ENCODE results near the gene RGPD6.
"Not testable (repeated sequence)": the region's sequence is repeated elsewhere in the genome, so short reads cannot be mapped to it uniquely, and the experiment has no call there.

The RGPD6 gene

GRCh38 chr2:110474898-110475297 is 102.1 kb downstream of the RGPD6 start:
- not testable (repeated sequence) for H3K36me3 Mint-ChIP-seq (ENCODE audit: insufficient read depth); H3K4me1 Mint-ChIP-seq; H3K27ac Mint-ChIP-seq (ENCODE audit: low read depth); H3K9me3 Mint-ChIP-seq; H3K4me3 Mint-ChIP-seq; H3K27me3 Mint-ChIP-seq; DNase-seq (ENCODE audit: low spot score in 2 of 2)
- ATAC-seq (replicated peaks; ENCODE audit: extremely low read depth, poor library complexity, severe bottlenecking): peak; percentile 94

- not testable (repeated sequence) for H3K9me3 Mint-ChIP-seq; ATAC-seq (replicated peaks; ENCODE audit: extremely low read depth, poor library complexity, severe bottlenecking); H3K36me3 Mint-ChIP-seq (ENCODE audit: insufficient read depth); H3K4me1 Mint-ChIP-seq; H3K27ac Mint-ChIP-seq (ENCODE audit: low read depth); H3K4me3 Mint-ChIP-seq; DNase-seq (ENCODE audit: low spot score in 2 of 2); H3K27me3 Mint-ChIP-seq
Observed at GRCh38 chr2:110473059-110473358, 104.0 kb downstream of the RGPD6 start.

- H3K9me3 Mint-ChIP-seq; DNase-seq (ENCODE audit: low spot score in 2 of 2); H3K27ac Mint-ChIP-seq (ENCODE audit: low read depth); ATAC-seq (replicated peaks; ENCODE audit: extremely low read depth, poor library complexity, severe bottlenecking); H3K4me1 Mint-ChIP-seq; H3K4me3 Mint-ChIP-seq; H3K36me3 Mint-ChIP-seq (ENCODE audit: insufficient read depth); H3K27me3 Mint-ChIP-seq: not testable (repeated sequence)
Observed at GRCh38 chr2:110472171-110473058, 104.6 kb downstream of the RGPD6 start, which contains the start of gene LIMS4. LIMS4 (minus strand) TSS chr2:110472816; CDS start chr2:110472778, 38 bp downstream.

- H3K27me3 Mint-ChIP-seq; H3K9me3 Mint-ChIP-seq; H3K27ac Mint-ChIP-seq (ENCODE audit: low read depth); H3K4me3 Mint-ChIP-seq; DNase-seq (ENCODE audit: low spot score in 2 of 2); H3K4me1 Mint-ChIP-seq; H3K36me3 Mint-ChIP-seq (ENCODE audit: insufficient read depth): not testable (repeated sequence)
- peak; percentile 28 for ATAC-seq (replicated peaks; ENCODE audit: extremely low read depth, poor library complexity, severe bottlenecking)
Observed at GRCh38 chr2:110468921-110469320, 108.1 kb downstream of the RGPD6 start.

- not testable (repeated sequence) for H3K4me1 Mint-ChIP-seq; DNase-seq (ENCODE audit: low spot score in 2 of 2); ATAC-seq (replicated peaks; ENCODE audit: extremely low read depth, poor library complexity, severe bottlenecking); H3K27ac Mint-ChIP-seq (ENCODE audit: low read depth); H3K4me3 Mint-ChIP-seq; H3K9me3 Mint-ChIP-seq; H3K36me3 Mint-ChIP-seq (ENCODE audit: insufficient read depth); H3K27me3 Mint-ChIP-seq
Observed at GRCh38 chr2:110465312-110465711, 111.7 kb downstream of the RGPD6 start.
